ENCODE results near the gene ERI3. TPM values are rescaled to one million over a fixed set of nuclear protein-coding genes. Genes with fewer than 3 reads are reported as not detected.

The ERI3 gene
- total RNA-seq, 2 experiments from 2014 or later = 50.6 to 53.4 TPM

DNA sequence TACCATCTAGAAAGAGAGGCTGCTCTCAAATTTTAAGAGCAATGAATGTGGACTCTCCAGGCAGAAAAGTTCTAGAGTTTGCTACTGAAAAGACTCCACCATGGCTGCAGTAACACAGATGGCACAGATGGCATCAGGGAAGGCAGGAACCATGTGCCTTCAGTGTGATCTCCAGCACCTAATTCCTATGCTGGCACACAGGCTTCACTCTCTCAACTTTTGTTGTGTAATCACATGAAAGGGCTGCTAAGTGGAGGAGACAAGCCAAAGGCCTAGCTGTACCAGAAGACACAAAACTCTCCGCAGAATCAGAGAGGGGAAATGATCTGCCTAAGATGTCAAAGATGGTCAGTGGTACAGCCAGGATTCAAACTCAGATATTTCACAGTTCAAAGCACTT, 31.1 kb downstream of the ERI3 start:
- CTCF ChIA-PET = no interaction called here

DNA sequence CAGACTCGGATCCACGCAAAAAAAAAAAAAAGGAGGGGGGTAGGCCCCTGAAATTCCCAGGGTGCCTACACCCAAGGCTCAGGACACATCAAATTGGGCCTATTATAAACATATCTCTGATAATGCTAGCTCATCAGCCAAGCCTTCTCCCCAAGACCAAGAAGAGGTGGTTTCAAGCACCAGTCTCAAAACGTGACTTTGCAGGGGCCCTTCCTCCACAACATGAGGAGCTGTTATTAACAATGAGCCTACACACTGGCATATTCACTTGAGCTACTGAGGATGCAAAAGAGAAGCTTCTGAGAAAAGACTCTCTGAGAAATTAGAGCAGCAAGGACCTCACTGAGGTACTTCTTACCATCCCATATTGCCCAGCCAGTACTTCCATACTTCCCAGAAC, 32.7 kb downstream of the ERI3 start:
- CTCF ChIA-PET = no interaction called here
- POLR2A ChIA-PET = no interaction called here

More for the DNA sequence above, 31.1 kb downstream of the ERI3 start:
- POLR2A ChIA-PET = no interaction called here

DNA sequence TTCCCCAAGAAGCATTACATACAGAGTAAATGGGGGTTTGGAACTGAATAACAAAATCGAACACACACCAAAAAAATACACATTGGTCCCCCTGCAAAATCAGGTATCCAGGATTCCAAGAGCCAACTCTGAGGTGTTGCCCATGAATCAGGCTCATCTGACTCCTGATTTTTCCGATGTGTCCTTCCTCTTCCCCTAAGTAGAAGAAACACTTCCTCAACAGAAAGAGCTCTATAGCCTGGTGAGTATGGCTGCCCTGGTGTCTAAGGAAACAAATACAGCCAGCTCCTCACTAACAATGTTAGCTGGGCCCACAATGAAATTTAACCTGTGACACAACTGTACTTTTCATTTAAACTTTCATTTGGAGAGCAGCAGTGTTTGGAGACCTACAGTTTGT, 33.6 kb downstream of the ERI3 start:
- ChIA-PET POLR2A (interaction anchor here (0.5 kb wide), 1 partner anchor 411 kb away, joined by 3 read pairs; no protein-coding TSS in a partner anchor), CTCF (no interaction called here)

DNA sequence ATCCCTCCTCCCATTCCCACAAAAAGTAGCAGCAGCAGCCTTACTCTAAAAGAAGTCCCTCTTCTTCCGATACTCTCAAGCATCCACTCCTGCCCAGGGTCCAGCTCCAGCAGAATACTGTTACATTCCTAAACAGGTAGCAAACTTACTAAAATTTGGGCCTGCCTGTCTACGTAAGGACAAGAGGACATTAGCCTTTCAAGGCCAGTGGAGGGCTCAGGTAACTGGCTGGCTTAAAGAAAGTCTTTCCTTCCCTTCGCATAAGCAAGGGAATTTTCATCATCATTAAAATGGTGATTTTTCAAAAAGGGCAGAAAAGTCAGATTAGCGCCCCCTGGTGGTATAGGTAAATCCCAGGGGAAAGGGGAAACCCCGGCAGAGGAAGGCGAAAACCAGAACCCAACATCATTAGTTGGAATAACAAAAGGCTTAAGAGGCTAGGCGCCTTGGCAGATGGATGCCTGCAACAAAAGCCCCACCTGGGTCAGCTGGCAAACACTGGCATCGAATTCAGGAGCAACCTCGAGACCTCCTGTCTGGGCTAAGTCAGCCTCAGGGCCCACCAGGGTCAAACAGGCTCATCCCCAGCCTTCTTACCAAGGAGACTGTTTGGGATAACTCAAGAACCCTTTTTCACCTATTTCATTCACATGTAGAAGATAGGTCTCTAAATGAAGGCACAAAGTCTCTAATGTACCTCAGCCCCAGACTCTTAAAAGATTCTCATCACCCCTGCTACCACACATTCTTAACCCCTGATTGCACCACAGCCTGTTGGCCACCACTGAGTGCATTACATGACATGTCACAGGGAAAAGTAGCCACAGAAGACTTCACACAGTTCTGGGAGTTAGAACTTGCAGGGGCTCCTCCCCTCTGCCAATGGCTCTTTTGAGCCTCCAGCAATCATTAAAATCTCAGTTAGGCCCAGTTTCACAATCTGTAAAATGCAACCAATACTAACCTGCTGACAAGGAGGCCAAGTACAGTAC, 36.7 kb downstream of the ERI3 start:
- ChIA-PET CTCF (interaction anchor here (0.8 to 1.4 kb wide), 4 partner anchors 16 to 106 kb away, joined by 3 to 6 read pairs (median 4); partner anchors contain the start of gene DMAP1), POLR2A (no interaction called here)

DNA sequence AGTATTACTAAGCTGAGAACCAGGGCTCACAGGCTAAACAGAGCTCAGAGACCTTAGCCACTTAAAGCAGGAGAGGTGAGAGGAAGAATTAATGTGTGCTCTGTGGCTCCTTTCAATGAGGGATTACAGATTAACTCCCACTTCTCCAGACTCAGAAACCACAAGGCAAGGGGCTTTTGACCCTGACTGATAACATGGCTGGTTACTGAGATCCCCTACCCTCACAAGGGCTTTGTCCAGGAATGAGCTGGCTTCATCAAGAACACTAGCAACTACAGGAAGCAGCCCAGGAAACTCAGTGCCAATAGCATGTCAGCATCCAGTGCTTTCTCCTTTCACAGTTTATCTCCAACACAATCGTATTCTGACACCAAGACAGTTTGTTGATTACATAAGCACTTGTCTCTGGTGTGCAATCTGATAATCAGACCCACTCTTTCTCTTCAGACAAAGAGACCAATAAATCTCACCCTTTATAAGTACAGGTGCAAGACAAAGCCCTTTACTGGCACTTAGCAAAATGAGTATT, 38.8 kb downstream of the ERI3 start:
- ChIA-PET POLR2A (no interaction called here), CTCF (no interaction called here)

DNA sequence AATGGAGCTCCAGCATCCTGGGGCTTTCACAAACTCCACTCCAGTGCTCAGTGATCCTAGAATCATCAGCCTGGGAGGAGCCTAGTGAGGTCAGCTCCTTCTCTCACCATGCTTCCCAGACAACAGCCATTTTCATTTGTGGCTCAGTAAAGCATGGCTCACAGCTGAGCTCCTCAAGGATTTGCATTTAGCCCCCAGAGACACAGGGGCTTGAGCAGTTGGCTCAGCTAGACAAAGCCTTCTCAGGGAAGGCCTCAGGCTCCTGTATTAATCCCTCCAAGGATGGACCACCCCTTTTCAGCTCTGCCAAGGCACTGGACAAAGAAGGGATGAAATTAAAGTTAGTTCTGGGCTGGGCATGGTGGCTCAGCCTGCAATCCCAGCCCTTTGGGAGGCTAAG, 39.5 kb downstream of the ERI3 start:
- CTCF ChIA-PET = interaction anchor here (1.0 to 1.4 kb wide), 2 partner anchors 23 to 103 kb away, joined by 3 read pairs; no protein-coding TSS in a partner anchor
- POLR2A ChIA-PET = no interaction called here

DNA sequence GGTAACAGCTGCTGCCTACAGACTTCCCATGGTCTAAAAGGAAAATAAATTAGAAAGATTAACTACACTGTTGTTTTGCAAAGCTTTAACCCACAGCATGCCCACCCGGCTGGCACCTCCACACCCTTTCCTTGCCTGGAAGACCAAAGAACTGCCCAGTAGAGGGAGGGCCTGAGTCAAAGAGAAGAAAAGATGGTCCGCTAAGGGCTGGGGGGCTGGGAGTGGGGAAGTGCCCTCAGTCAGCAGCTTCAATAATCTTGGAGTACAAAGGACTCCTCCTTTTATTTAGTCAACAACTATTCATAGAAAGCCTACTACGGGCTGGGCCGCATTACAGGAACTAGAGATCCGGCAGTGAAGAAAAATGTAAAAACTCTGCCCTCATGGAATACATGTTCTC, 40.6 kb downstream of the ERI3 start:
- ChIA-PET POLR2A (no interaction called here), CTCF (interaction anchor here (0.6 to 1.4 kb wide), 3 partner anchors 96 to 452 kb away, joined by 3 to 4 read pairs (median 4); no protein-coding TSS in a partner anchor)

DNA sequence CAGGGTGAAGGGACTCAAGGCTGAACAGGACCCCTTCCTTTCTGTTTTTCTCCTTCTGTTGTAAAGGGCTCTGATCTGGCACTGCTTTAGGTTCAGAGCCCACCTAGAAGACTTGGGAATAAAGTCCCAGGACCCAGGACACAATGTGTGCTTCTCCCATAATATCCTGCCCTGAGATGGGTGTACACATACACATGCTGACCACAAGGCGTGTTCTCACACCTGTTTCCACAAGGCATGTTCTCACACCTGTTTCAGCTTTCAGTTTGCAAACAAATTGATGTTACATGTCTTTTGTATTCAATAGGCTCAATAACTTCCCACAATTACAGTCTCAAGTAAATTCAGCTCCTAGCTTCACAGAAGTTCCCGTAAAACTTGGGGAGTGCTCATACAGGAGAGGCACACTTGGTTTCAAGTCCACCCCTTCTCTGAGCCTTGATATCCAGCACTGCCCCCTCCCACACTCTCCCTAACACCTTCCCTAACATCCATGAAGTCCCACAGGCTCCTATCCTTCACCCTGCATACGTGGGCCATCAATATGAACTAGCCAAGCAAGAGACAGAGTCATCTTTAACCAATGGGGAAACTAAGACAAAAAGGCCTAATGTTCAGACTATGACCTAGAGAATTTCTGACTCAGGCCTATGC, 41.7 kb downstream of the ERI3 start:
- ChIA-PET CTCF (no interaction called here), POLR2A (no interaction called here)

DNA sequence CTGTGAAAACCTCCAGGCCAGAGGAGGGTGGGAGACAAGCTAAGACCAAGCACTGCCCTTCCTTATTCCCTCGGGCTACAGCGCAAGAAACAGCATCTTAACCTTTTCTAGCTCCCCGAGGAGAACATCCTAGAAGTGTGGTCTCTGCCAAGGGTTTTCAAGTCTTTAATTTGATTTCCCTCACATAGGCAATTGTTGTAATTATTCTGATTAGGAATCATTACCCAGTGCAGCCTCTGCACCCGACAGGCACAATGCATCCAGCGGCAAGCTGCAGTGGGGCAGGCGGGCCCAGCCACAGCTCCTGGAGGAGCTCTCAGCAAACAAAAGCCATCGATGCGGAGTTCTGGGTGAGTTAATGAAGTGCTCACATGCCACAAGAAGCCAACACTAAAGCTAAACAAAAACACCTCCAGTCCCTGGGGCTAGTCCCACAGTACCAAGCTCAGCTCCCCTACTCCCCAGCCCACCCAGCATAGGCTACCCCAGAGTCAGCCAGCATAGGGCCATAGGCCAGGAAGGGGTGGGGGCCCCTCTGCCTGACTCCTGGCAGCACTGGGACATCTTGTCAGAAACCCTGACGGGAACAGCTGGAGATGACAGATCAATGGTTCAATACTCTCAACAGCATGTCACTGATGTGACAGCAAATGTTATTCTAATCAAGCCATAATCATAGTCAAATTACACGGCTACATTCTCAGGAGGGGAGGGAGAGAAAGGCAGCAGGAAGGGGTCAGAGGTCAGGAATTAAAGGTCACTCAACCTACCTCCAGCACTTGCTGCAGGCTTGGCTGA, 42.5 kb downstream of the ERI3 start:
- ChIA-PET CTCF (no interaction called here), POLR2A (no interaction called here)

DNA sequence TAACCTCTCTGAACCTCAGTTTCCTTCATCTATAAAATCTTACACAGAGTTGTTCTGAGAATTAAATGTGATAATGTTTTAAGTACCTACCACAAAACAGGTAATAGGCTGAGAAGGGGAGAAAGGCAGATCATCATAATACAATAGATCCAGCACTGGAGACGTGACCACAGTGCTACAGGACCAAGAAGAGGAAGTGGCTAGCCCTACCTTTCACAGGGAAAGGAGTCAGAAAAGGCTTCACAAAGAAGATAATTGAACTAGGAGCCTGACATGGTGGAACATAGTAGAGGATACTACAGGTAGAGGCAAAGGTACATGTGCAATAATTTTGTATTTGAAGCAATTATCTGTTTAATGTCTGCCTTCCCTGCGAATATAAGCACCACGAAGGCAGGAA, 45.1 kb downstream of the ERI3 start:
- ChIA-PET CTCF (no interaction called here), POLR2A (no interaction called here)

DNA sequence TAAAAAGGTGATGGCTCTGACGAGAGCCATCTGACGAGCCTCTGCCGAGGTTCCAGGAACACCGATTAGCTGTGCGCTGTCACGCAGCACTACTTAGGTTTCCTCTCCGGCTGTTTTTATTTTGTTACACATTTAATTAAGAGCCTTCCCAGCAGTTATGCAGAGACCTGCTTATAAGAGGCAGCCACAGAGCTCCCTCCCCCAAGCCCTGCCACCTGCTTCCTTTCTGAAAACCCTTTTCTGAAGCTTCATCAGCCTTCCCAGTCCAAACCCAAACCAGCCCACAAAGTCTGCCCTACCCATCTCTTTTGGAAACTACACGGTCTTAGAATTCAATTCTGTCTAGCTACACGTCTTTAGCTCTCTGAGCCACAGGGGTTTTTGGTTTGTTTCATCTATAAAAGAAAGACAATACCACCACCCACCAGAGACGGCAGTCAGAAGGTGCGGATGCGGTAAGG, 49.1 kb downstream of the ERI3 start:
- CTCF ChIA-PET = no interaction called here
- POLR2A ChIA-PET = no interaction called here

DNA sequence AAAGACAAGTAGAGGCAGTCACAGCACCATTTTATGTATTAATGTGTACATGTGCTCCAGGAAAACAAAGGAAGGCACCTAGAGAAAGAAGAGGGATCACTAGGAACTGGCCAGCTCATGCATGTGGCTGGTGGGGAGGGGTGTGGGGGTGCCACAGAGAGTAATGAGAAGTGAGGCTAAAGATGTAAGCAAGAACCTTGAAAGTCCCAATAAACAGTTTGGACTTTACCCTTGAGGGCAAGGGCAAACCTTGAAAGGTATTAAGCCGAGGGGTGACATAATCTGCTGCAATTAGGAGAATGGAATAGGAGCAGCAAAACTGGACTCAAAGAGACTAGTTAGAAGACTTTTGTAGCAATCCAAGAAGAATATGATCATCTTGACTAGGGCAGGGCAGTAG, 51.5 kb downstream of the ERI3 start:
- ChIA-PET POLR2A (no interaction called here), CTCF (no interaction called here)

DNA sequence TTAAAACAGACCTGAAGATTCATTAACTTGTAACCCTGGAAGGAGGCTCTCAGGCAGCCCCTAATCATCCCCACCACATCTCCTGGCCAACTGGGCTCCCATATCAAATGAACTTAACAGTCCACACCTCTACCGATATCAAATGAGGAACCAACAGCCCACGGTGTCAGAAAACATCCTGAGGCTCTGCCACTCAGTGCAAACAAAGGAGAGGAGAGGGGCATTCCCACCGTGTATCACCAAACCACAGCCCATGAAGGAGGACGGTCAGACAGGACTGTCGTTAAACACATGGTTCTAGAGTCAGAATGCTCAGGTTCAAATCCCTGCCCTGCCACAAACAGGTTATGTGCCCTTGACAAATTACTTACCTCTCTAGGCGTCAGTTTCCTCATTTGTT, 52.5 kb downstream of the ERI3 start:
- ChIA-PET CTCF (interaction anchor here (0.8 kb wide), 1 partner anchor 15 kb away, joined by 3 read pairs; no protein-coding TSS in a partner anchor), POLR2A (no interaction called here)

DNA sequence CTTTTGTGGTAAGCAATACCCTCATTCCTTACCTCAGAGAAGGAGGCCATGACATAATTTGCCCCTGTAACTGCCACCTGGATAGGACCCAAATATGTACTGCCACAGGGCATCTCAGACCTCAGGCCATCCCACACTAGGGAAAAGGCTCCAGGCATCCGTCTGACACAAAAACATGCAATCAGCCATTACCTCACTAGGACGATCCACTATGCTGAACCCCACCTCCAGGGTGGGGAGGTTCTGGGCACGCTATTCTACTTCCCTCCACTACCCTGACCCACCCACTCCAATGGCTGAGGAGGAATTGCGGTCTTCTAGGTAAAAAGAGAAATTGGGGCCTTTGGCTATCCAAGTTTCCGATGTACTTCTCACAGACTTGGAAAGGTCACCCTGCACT, 53.6 kb downstream of the ERI3 start:
- ChIA-PET CTCF (interaction anchor here (0.8 kb wide), 1 partner anchor 16 kb away, joined by 3 read pairs; no protein-coding TSS in a partner anchor), POLR2A (no interaction called here)

DNA sequence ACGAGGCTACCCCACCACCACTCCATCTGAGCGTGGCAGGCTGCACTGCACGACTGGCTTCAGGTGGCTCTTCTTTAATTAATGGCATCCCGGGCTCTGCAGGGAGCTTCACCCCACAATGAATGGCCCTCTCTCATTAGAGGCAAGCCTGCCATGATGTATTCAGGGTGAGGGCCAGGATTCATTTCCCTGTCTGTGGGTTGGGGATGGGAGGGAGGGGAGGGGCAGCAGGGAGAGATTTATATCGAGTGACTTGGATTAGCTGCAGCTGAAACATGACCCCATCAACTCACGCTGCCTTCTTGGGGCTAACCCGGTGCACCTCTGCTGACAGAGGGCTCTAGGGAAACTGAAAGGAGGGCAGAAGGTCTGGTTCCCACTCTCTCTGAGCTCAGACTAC, 54.2 kb downstream of the ERI3 start:
- ChIA-PET POLR2A (no interaction called here), CTCF (no interaction called here)

DNA sequence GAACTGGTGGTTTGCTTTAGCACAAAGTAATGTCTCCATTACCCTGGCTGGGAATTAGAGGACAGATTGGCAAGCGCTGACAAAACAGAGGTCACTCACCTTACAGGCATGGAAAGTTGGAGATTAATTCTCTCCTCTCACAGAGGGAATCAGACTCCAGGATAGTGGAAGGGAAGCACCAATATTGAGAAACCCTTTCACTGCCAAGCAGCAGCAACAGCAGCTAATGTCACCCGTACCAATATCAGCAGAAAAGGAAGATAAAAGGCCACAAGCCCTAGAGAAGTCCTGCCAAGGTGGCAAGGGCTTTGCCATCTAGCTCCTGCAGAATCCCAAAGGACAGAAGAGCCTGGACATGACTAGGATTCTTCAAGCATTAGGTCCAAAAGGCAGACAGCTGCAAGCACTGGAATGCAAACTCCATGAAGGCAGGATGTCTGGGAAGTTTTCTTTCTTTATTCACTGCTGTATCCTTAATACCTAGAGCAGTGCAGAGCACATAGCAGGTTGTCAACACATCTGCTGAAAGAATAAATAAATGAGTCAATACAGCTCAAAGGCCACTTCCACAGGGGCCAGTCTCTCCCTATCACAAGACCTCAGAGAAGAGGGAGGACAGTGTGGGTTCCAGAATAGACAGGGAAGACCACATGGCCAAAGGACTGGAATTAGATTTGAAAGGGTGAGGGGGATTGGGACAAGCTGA, 57.2 kb downstream of the ERI3 start:
- CTCF ChIA-PET = interaction anchor here (1.1 kb wide), 1 partner anchor 20 kb away, joined by 4 read pairs; no protein-coding TSS in a partner anchor
- POLR2A ChIA-PET = no interaction called here

DNA sequence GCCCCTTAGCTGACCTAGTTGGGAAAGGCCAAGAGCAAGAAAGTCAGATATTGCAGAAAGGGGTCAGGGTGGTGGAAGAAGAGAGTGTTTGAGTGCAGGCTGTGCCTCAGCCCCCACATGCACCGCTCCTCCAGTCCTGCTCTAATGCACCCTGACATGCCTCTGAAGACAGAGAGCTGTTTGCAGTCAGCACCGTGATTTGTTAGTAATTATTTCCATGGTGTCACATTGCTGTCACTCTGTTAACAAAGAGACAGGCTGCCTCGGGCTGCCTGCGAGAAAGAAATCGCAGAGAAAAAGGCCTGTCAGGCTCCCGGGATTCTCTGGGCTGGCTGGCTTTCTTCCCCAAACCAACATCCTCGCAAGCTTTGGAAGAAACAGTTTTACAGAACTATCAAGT, 58.3 kb downstream of the ERI3 start:
- ChIA-PET CTCF (no interaction called here), POLR2A (no interaction called here)

DNA sequence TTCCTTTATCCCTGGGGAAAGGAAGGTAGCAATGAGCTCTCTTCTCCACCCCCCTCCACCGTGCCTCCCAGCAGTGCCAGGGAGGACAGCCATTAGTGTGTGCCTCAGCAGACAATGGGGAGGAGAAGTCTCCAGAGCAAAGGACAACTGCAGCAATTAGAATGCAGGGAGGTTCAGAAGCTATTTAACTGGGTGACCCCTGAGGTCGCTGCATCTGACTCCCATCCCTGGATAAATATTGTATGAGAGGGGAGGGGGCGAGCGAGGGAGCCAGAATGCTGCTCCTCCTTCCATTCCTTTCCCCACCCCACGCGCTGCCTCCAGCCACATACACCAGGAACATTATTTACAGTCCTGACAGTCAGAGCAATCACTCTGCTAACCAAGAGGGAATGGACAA, 59.0 kb downstream of the ERI3 start:
- POLR2A ChIA-PET = no interaction called here
- CTCF ChIA-PET = no interaction called here

DNA sequence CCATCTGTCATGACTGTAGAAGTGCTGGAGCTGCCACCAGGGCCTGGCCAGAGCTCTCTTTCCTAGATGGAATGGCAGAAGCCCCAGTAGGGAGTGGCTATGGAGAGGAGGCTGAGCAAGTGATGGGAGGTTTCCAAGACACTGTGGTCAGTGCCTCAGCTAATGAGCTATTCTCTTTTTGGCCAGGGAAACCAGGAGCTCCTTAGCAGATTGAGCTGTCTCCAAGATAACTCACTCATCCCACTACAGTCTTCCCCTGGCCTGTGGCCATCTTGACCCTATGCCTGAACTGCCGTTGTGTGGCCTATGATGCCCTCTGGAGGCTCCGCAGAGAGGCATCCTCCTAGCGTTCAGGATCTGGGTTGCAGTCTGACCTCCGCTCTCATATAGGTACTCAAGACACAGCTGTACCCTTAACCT, 60.5 kb downstream of the ERI3 start:
- ChIA-PET CTCF (no interaction called here), POLR2A (no interaction called here)
